ENCODE data around the gene COBL. TPM values are rescaled to one million over a fixed set of nuclear protein-coding genes. Genes with fewer than 3 reads are reported as not detected.

Gene COBL
- total and polyA plus RNA-seq, 10 of the 15 experiments (the other 5 are each of a cell fraction or from before 2014, with no cell fraction given) = 0.21 TPM; not detected in 9

DNA sequence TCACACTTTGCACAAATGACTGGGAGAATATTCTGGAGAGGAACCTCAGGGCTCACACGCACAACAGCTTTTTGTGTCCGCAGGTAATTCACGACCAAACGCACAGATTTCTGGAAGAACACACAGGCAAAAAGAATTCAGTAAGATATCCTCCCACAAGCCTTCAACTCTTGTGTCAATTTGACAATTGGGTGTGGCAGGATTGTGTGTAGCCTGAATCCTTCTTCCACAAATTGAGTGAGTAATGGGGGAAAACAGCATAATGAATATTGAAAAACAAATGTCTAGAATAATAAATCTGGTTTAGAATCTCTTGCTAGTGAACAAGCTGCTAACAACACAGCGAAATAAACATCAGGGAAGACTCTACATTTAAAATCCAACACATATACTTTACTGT, 125.6 kb downstream of the COBL start:
- in situ Hi-C loops (cut with MboI) (no loop called here), intact Hi-C loops (cut with micrococcal nuclease; ENCODE audit: unreplicated experiment) (no loop called here)
- H3K27ac ChIP-seq (ENCODE audit: control insufficient read depth, insufficient read depth) = no peak overlapping the region
- 45% methylated on average over 5 of the region's 5 CpGs for WGBS (ENCODE audit: insufficient coverage, insufficient replicate concordance, low lambda C conversion rate, missing lambda C conversion rate)
- ATAC-seq (no peak), DNase-seq (ENCODE audit: low read depth, low spot score) (no peak), FAIRE-seq (no peak)
- ChIA-PET RAD21 (ENCODE audit: unreplicated experiment) (no interaction called here), CTCF (interaction anchor here (1.0 to 1.2 kb wide), 2 partner anchors 8 to 177 kb away, joined by 4 read pairs; no protein-coding TSS in a partner anchor), POLR2A (no interaction called here), SMC1A (ENCODE audit: uncharacterized antibody, unreplicated experiment) (no interaction called here)
- H3K36me3 ChIP-seq (ENCODE audit: control insufficient read depth in 2 of 2, insufficient read depth in 2 of 2, low read length in 1 of 2) = no peaks in the 10 kb centered on the region
- H3K4me2 ChIP-seq (ENCODE audit: control insufficient read depth, insufficient read depth) = no peak overlapping the region
- H3K79me2 ChIP-seq (ENCODE audit: control insufficient read depth, insufficient read depth, low read length) = no peaks in the 10 kb centered on the region
- H3K27me3 ChIP-seq (replicated peaks in 1 of 2; ENCODE audit: control insufficient read depth in 2 of 2, insufficient read depth in 2 of 2, low read length in 1 of 2) = no peaks in the 10 kb centered on the region; a peak in 1 of 4 replicates
- no peaks in the 10 kb centered on the region for H3K9me3 ChIP-seq (replicated peaks; ENCODE audit: control insufficient read depth, insufficient read depth, low read length)
- H3K4me1 ChIP-seq (ENCODE audit: control insufficient read depth, insufficient read depth, low read length) = no peaks in the 10 kb centered on the region
- TF ChIP-seq NR2C1 (IDR thresholded peaks at IDR 0.05) (no peak), NFYA (IDR thresholded peaks at IDR 0.05; ENCODE audit: borderline replicate concordance, low read depth, low read length) (no peak), MLLT1 (IDR thresholded peaks at IDR 0.05) (no peak), ZNF274 (IDR thresholded peaks at IDR 0.05; ENCODE audit: insufficient read depth, insufficient read length) (no peak), PAX8 (IDR thresholded peaks at IDR 0.05) (no peak), PKNOX1 (IDR thresholded peaks at IDR 0.05) (no peak), IKZF1 (conservative IDR thresholded peaks at IDR 0.05) (no peak), MYC (IDR thresholded peaks at IDR 0.05; ENCODE audit: insufficient read depth, insufficient read length, insufficient replicate concordance, low read length, severe bottlenecking) (no peak), ZNF24 (IDR thresholded peaks at IDR 0.05) (no peak), FOXK2 (IDR thresholded peaks at IDR 0.05) (no peak), SIX5 (IDR thresholded peaks at IDR 0.05; ENCODE audit: low read depth, low read length, severe bottlenecking) (no peak), ETV6 (conservative IDR thresholded peaks at IDR 0.05 in 1 of 2, IDR thresholded peaks at IDR 0.05 in 1 of 2; ENCODE audit: borderline replicate concordance in 1 of 2, low read depth in 1 of 2) (no peak)
- H4K20me1 ChIP-seq (ENCODE audit: control insufficient read depth, insufficient read depth) = no peaks in the 10 kb centered on the region
- BruUV-seq (replicated peaks) = no TSS peak
- no peak overlapping the region for H3K9ac ChIP-seq (ENCODE audit: control insufficient read depth, insufficient read depth, low read length)
- H3K4me3 ChIP-seq = no peak overlapping the region
- H2AFZ ChIP-seq (ENCODE audit: control insufficient read depth, low read depth, low read length) = no peak overlapping the region

Data from GM12878 (cell line).